ENCODE measurements around the gene KRT4. TPM values are rescaled to one million over a fixed set of nuclear protein-coding genes. Genes with fewer than 3 reads are reported as not detected.

KRT4 gene
- polyA plus RNA-seq, 2 of the 4 experiments (the other 2 are of a cell fraction), result 2.1 to 12.8 TPM

GRCh38 chr12:52765702-52766101 lies 48.2 kb downstream of the KRT4 start:
- CTCF ChIA-PET, result interaction anchor here (1.3 kb wide), 1 partner anchor 11 kb away, joined by 4 read pairs; the partner anchor contains the start of gene KRT76
- Histone ChIP-seq H3K27ac (no peak overlapping the region), H3K4me2 (no peak overlapping the region), H3K4me1 (no peaks in the 10 kb centered on the region), H3K4me3 (no peak overlapping the region), H3K9me3 (no peaks in the 10 kb centered on the region)
- 20% methylated on average over 1 of the region's 1 CpG for WGBS (ENCODE audit: missing lambda C conversion rate)
- POLR2A ChIA-PET, result no interaction called here
- no peak for TF ChIP-seq HDAC2 (IDR thresholded peaks at IDR 0.05)
- no peak for TF ChIP-seq FOSB (CRISPR knock-in tag; IDR thresholded peaks at IDR 0.05)
- TF ChIP-seq HES2 (IDR thresholded peaks at IDR 0.05), result no peak
- no peak for TF ChIP-seq ELK1 (IDR thresholded peaks at IDR 0.05; ENCODE audit: low read depth, low read length)
- TF ChIP-seq CHD2 (IDR thresholded peaks at IDR 0.05; ENCODE audit: low read length, partially characterized antibody), result no peak
- TF ChIP-seq NPAS2 (CRISPR knock-in tag; IDR thresholded peaks at IDR 0.05; ENCODE audit: borderline replicate concordance), result no peak
- TF ChIP-seq, protein P1, sequence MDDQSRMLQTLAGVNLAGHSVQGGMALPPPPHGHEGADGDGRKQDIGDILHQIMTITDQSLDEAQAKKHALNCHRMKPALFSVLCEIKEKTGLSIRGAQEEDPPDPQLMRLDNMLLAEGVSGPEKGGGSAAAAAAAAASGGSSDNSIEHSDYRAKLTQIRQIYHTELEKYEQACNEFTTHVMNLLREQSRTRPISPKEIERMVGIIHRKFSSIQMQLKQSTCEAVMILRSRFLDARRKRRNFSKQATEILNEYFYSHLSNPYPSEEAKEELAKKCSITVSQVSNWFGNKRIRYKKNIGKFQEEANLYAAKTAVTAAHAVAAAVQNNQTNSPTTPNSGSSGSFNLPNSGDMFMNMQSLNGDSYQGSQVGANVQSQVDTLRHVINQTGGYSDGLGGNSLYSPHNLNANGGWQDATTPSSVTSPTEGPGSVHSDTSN (IDR thresholded peaks at IDR 0.05), result no peak
- no peak for DNase-seq (ENCODE audit: low read depth in 1 of 2, low spot score in 1 of 2)
- no peak for ATAC-seq
- no peak for FAIRE-seq

GRCh38 chr12:52763991-52764390 lies 49.9 kb downstream of the KRT4 start:
- H3K9me3 ChIP-seq, result no peaks in the 10 kb centered on the region
- TF ChIP-seq NR3C1 (IDR thresholded peaks at IDR 0.05), result no peak
- no peak overlapping the region for H3K4me3 ChIP-seq
- no peaks in the 10 kb centered on the region for H3K4me1 ChIP-seq
- POLR2A ChIA-PET, result no interaction called here
- FAIRE-seq (no peak), ATAC-seq (no peak), DNase-seq (ENCODE audit: low read depth in 1 of 2, low spot score in 1 of 2) (no peak)
- no peak overlapping the region for H3K4me2 ChIP-seq
- CTCF ChIA-PET, result interaction anchor here (1.3 to 1.4 kb wide), 2 partner anchors 17 to 183 kb away, joined by 3 to 6 read pairs; no protein-coding TSS in a partner anchor
- 44% methylated on average over 2 of the region's 2 CpGs for WGBS (ENCODE audit: missing lambda C conversion rate)
- no peak overlapping the region for H3K27ac ChIP-seq

GRCh38 chr12:52763036-52763659 lies 50.8 kb downstream of the KRT4 start:
- Histone ChIP-seq H3K4me1 (no peaks in the 10 kb centered on the region), H3K9me3 (no peaks in the 10 kb centered on the region), H3K4me2 (no peak overlapping the region), H3K4me3 (no peak overlapping the region), H3K27ac (no peak overlapping the region)
- ChIA-PET POLR2A (no interaction called here), CTCF (interaction anchor here (1.1 to 1.4 kb wide), 3 partner anchors 15 to 182 kb away, joined by 3 read pairs; no protein-coding TSS in a partner anchor)
- DNase-seq (ENCODE audit: low read depth in 1 of 2, low spot score in 1 of 2) (no peak), ATAC-seq (no peak), FAIRE-seq (no peak)
- no peak for TF ChIP-seq EHF (CRISPR knock-in tag; IDR thresholded peaks at IDR 0.05)
- no peak for TF ChIP-seq RNF2 (IDR thresholded peaks at IDR 0.05; ENCODE audit: borderline replicate concordance, low read depth)
- TF ChIP-seq MYC (IDR thresholded peaks at IDR 0.05; ENCODE audit: borderline replicate concordance, low read length), result no peak
- TF ChIP-seq EP300 (IDR thresholded peaks at IDR 0.05), result no peak
- TF ChIP-seq, protein P2, sequence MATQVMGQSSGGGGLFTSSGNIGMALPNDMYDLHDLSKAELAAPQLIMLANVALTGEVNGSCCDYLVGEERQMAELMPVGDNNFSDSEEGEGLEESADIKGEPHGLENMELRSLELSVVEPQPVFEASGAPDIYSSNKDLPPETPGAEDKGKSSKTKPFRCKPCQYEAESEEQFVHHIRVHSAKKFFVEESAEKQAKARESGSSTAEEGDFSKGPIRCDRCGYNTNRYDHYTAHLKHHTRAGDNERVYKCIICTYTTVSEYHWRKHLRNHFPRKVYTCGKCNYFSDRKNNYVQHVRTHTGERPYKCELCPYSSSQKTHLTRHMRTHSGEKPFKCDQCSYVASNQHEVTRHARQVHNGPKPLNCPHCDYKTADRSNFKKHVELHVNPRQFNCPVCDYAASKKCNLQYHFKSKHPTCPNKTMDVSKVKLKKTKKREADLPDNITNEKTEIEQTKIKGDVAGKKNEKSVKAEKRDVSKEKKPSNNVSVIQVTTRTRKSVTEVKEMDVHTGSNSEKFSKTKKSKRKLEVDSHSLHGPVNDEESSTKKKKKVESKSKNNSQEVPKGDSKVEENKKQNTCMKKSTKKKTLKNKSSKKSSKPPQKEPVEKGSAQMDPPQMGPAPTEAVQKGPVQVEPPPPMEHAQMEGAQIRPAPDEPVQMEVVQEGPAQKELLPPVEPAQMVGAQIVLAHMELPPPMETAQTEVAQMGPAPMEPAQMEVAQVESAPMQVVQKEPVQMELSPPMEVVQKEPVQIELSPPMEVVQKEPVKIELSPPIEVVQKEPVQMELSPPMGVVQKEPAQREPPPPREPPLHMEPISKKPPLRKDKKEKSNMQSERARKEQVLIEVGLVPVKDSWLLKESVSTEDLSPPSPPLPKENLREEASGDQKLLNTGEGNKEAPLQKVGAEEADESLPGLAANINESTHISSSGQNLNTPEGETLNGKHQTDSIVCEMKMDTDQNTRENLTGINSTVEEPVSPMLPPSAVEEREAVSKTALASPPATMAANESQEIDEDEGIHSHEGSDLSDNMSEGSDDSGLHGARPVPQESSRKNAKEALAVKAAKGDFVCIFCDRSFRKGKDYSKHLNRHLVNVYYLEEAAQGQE (IDR thresholded peaks at IDR 0.05), result no peak
- TF ChIP-seq, protein P3, sequence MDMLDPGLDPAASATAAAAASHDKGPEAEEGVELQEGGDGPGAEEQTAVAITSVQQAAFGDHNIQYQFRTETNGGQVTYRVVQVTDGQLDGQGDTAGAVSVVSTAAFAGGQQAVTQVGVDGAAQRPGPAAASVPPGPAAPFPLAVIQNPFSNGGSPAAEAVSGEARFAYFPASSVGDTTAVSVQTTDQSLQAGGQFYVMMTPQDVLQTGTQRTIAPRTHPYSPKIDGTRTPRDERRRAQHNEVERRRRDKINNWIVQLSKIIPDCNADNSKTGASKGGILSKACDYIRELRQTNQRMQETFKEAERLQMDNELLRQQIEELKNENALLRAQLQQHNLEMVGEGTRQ (IDR thresholded peaks at IDR 0.05), result no peak
- WGBS (ENCODE audit: missing lambda C conversion rate), result 49% methylated on average over 9 of the region's 9 CpGs

All from A549 (cell line).